Measurements from ENCODE around the gene SLX4IP.

GRCh38 chr20:10453241-10453640 lies 18.1 kb downstream of the SLX4IP start:
- no peak for TF ChIP-seq CTCF (IDR thresholded peaks at IDR 0.05)
- no peak for TF ChIP-seq EP300 (IDR thresholded peaks at IDR 0.05)
- no peak for TF ChIP-seq POLR2AphosphoS5 (IDR thresholded peaks at IDR 0.05)

Data from gastroesophageal sphincter (tissue), 3 donors.